ENCODE results near the gene GOLGA7B.

- TF ChIP-seq REST (IDR thresholded peaks at IDR 0.05; ENCODE audit: insufficient read depth in 1 of 2, low read depth in 2 of 2, low read length in 2 of 2), result no peak
- TF ChIP-seq POLR2AphosphoS5 (IDR thresholded peaks at IDR 0.05; ENCODE audit: low read depth, low read length), result no peak
- TF ChIP-seq TAF1 (IDR thresholded peaks at IDR 0.05; ENCODE audit: borderline replicate concordance, insufficient read depth, low read length), result no peak
- TF ChIP-seq SIN3A (IDR thresholded peaks at IDR 0.05; ENCODE audit: borderline replicate concordance, insufficient read depth, low read length), result no peak
Measured at GRCh38 chr10:97828721-97829120, 20.9 kb upstream of the GOLGA7B start.
